ENCODE data around the gene ECD. TPM values are rescaled to one million over a fixed set of nuclear protein-coding genes. Genes with fewer than 3 reads are reported as not detected.
A peak's percentile ranks its signal among the peaks of the same experiment; 100 is the strongest.

ECD gene
- total RNA-seq, 4 donors from 2014 or later: 27.3 to 35.0 (median 30.5) TPM

GRCh38 chr10:73126343-73126742, 41.5 kb downstream of the ECD start:
- Histone ChIP-seq H3K9me3 (no peaks in the 10 kb centered on the region), H3K4me3 (no peak overlapping the region), H3K4me1 (no peaks in the 10 kb centered on the region), H3K27me3 (no peaks in the 10 kb centered on the region), H3K36me3 (peaks cover 3 to 90% of the 10 kb centered on the region in 2 donors), H3K27ac (no peak overlapping the region)
- TF ChIP-seq POLR2AphosphoS5 (IDR thresholded peaks at IDR 0.05): no peak
- TF ChIP-seq POLR2A (IDR thresholded peaks at IDR 0.05): no peak
- no peak for TF ChIP-seq EP300 (IDR thresholded peaks at IDR 0.05)
- TF ChIP-seq CTCF (IDR thresholded peaks at IDR 0.05): no peak
- WGBS, 2 donors (ENCODE audit: low coverage in 1 of 2): 100% methylated on average over 2 of the region's 2 CpGs; no CpG with 5 or more reads in 1 of the 2 donors
- ATAC-seq: no peak

- H3K27ac ChIP-seq: no peak overlapping the region
- no peak for ATAC-seq
- H3K9me3 ChIP-seq: no peaks in the 10 kb centered on the region
- H3K4me1 ChIP-seq: peaks cover 0 to 11% (median 0%) of the 10 kb centered on the region in 3 donors
- peaks cover 0 to 58% of the 10 kb centered on the region in 2 donors for H3K36me3 ChIP-seq
- TF ChIP-seq POLR2A (IDR thresholded peaks at IDR 0.05) (no peak), EP300 (IDR thresholded peaks at IDR 0.05) (no peak), POLR2AphosphoS5 (IDR thresholded peaks at IDR 0.05) (no peak), CTCF (IDR thresholded peaks at IDR 0.05) (no peak)
- no peak overlapping the region for H3K4me3 ChIP-seq
- 80% methylated on average over 1 of the region's 4 CpGs; no CpG with 5 or more reads in 1 of the 2 donors for WGBS, 2 donors (ENCODE audit: low coverage in 1 of 2)
- H3K27me3 ChIP-seq: no peaks in the 10 kb centered on the region
Measured at GRCh38 chr10:73119952-73120351, 47.9 kb downstream of the ECD start.

GRCh38 chr10:73119457-73119856, 48.4 kb downstream of the ECD start:
- 73 to 100% methylated on average over 1 of the region's 1 CpG for WGBS, 2 donors (ENCODE audit: low coverage in 1 of 2)
- peaks cover 0 to 11% (median 0%) of the 10 kb centered on the region in 3 donors for H3K4me1 ChIP-seq
- peaks cover 0 to 55% of the 10 kb centered on the region in 2 donors for H3K36me3 ChIP-seq
- no peak overlapping the region for H3K4me3 ChIP-seq
- H3K27ac ChIP-seq: no peak overlapping the region
- H3K27me3 ChIP-seq: no peaks in the 10 kb centered on the region
- ATAC-seq: no peak
- no peak for TF ChIP-seq CTCF (IDR thresholded peaks at IDR 0.05)
- no peaks in the 10 kb centered on the region for H3K9me3 ChIP-seq

GRCh38 chr10:73117976-73118743, 49.6 kb downstream of the ECD start:
- 36 to 58% methylated on average over 3 to 4 of the region's 5 CpGs for WGBS, 2 donors (ENCODE audit: low coverage in 1 of 2)
- peaks cover 0 to 11% (median 0%) of the 10 kb centered on the region in 3 donors for H3K4me1 ChIP-seq
- ATAC-seq: no peak
- H3K4me3 ChIP-seq: no peak overlapping the region
- peaks cover 0 to 42% of the 10 kb centered on the region in 2 donors for H3K36me3 ChIP-seq
- H3K27ac ChIP-seq: peak overlapping the region in 2 of 4 donors; percentile 41 to 51
- H3K9me3 ChIP-seq: no peaks in the 10 kb centered on the region
- H3K27me3 ChIP-seq: no peaks in the 10 kb centered on the region
- TF ChIP-seq POLR2A (IDR thresholded peaks at IDR 0.05) (no peak), POLR2AphosphoS5 (IDR thresholded peaks at IDR 0.05) (no peak), EP300 (IDR thresholded peaks at IDR 0.05) (no peak), CTCF (IDR thresholded peaks at IDR 0.05) (no peak)

- no peak for ATAC-seq
- H3K4me1 ChIP-seq: peaks cover 0 to 14% (median 0%) of the 10 kb centered on the region in 3 donors
- no peaks in the 10 kb centered on the region for H3K27me3 ChIP-seq
- TF ChIP-seq EP300 (IDR thresholded peaks at IDR 0.05) (no peak), CTCF (IDR thresholded peaks at IDR 0.05) (no peak)
- 100% methylated on average over 1 of the region's 1 CpG; no CpG with 5 or more reads in 1 of the 2 donors for WGBS, 2 donors (ENCODE audit: low coverage in 1 of 2)
- no peak overlapping the region for H3K4me3 ChIP-seq
- H3K36me3 ChIP-seq: peaks cover 0 to 27% of the 10 kb centered on the region in 2 donors
- H3K27ac ChIP-seq: no peak overlapping the region
- H3K9me3 ChIP-seq: no peaks in the 10 kb centered on the region
Measured at GRCh38 chr10:73116017-73116416, 51.8 kb downstream of the ECD start.
